NAMALWA (cell line): ENCODE measurements around the gene SORCS3.

Experiments
- DNase-seq: peaks from one replicate; pipeline ENCODE4 v3.0.0-alpha.2; 2015; ENCODE audit warnings: low spot score

SORCS3 gene

DNA sequence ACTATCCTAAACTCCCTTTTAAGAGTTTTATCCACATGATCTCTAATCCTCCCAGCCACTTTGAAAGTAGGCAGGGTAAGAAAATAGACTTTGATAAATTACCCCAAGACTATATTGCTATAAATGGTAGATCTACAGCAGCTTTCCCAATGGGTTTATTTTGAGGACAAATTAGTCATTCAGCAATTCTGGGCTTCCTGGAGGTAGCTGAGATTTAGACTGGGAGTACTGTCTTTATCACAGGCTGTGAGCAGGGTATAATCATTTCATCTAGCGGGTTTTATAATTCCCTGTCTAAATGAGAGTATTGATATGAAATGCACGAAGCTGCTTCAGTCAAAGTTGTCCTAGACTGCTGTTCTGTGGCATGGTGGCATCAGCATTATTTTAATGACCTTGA lies 279.4 kb downstream of the SORCS3 start:
- DNase-seq: no peak

DNA sequence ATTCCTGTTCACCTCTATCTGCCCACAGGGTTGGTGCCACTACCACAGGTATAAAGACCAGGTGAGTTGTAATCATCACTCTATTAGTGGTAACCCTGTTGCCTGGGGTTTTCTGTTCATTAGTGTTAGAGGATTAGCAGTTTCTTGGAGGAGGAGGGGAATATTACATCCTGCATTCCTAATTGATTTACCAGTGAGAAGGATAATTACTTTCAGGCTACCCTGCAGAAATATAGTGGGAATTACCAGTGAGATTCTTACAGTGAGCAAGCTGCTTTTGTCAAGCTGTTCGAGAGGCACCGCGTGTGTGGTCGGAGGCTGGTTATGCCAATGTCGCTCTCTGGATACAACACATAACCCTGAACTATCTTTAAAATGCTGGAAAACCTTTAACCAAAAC lies 280.7 kb downstream of the SORCS3 start:
- no peak for DNase-seq

DNA sequence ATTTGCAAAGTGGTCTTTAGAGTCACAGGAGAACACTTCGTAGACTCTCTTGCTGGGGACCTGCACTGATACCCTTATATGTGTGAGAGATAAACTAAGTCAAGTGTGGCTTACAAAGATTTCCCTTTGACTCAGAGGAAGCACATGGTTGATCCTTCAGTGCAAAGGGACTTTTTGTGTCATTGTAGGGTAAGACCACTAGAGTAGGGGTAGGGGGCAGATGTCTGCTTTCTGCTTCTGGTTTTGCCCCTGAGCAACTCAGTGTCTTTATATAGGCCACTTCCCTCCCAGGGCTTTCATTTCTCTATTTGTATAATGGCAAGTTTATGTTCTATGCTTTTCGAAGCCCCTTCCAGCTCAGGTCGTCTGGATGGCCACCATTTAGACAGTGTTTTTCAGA lies 281.7 kb downstream of the SORCS3 start:
- no peak for DNase-seq

DNA sequence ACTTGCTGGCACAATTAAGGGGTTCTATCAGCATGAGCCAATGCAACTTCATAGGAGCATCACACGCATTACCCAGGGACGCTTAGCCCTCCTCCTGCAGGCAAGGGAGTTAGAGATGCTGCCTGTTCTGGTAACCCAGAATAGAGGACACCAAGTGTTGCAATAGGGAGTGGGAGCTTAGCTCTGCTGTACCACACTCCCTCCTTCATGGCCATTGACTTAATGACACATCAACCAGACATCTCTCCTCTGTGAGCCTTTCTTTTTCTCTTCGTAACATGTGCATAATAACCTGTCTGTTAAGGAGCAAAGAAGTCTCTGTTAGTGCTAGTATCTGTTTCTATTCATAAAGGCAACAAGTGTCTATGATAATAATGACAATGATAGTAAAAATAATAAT lies 282.4 kb downstream of the SORCS3 start:
- no peak for DNase-seq

DNA sequence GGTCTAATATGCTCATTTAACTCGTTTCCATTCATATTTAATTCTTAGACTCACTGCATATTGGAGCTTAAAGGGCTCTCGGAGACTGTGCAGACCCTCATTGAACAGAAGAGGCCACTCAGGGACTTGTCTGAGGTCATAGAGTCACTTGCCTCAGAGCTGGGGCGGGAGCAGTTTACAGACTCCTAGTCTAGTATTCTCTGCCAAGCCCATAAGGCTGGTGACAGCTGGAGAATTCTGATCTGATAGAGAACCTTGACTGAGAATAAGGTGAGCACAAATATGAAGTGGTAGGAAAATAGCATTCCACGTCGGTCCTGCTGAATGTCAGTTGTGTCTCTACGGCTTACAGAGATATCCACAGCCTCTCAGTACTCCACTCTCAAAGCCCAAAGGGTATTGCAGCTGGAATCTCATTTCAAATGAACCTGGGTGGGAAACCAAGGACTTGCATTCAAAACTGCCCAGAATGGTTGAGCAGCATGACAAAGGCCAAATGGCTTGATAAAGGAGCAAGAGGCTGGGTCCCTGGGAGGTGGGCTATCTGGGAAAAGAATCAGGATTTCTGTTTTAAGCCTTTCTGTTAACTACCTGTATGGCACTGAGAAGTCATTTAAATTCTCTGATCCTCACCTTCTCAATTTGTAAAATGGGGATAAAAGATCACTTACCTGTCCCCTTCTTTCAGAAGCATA lies 283.2 kb downstream of the SORCS3 start:
- no peak for DNase-seq

DNA sequence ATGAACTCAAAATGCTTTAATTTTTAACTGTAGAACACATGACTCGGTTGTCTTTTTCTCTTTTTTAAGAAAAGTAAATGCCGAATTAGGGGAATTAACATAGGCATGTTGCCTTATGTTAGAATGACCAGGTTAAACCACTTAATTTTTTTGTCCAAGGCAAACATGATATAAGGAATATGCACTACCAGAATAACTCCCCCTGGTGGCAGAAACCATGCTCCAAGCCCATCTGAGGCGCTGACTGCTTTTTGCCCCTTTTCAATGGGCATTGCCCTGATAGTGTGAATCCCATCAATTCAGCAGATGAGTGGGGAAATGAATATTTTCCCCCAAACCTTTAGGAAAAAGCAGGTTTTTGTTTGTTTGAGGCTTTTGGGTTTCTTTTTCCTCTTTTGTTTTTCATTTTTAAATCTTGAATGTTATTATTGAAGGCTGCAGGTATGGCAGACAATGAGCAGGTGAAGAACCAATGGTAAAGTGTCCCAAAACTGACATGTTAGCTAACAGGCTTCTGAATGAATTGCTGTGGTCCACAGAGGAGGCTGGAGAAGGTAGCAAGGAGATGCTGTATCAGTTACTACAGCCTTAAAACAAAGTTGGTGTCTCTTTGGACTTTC lies 284.3 kb downstream of the SORCS3 start:
- DNase-seq: peak; percentile 64

DNA sequence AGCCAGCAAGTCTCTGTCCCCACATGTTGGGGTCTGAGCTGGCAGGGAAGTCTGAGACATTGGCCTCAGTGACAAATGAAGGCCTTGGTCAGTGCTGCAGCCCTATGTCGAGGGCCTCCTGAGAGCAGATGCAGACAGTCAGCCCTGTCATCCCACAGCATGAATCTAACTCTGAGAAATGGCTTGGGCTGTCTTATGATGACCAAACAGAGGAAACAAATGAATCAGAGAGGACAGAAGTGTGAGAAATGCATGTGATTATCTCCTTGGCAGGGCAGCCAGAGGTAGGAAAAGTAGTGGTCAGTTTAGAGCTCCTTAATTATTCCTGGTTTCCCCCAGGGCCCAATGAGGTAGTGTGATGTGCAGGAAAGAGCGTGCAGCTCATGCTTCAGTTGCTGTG lies 287.6 kb downstream of the SORCS3 start:
- no peak for DNase-seq

DNA sequence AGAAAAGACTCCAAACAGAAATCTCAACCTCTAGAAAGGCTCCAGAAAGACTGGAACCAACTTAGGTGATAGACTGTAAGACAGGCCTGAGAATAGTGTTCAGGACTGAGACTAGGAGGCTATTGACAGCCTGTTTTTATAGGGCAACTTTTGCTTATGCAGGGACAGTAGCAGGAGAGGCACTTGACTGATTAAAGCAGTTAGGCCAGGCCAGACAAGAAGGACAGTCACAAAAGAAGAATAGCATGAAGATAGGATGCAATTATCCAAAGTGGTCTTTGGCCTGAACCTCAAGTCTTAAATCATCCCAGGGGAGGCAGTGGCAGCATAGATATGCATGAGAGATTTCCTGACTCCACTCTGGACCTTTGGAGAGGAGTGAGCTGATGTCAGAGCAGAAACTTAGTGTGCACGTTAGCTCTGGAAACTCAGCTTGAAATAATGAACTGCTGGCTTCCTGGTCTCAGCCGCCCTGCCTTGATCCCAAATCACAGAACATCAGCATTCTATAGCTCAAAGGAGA lies 290.6 kb downstream of the SORCS3 start:
- DNase-seq: no peak

DNA sequence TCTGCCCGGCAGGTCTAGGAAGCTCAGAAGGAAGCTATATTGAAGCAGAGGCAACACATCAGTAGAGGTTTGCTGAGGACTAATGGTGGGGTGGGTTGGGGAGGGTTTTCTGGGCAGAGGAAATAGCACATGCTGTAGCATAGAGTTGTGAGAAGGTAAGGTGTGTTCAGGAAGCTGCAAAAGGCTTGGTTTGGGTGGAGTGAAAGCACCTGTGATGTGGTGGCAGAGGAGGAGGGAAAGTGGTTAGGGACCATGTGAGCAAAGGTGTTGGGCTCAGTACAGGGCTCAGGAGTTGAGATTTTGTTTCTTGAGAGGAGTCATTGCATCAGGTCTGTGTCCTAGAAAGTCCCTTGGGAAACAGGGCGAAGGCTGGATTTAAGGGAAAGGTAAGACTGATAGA lies 294.6 kb downstream of the SORCS3 start:
- no peak for DNase-seq

DNA sequence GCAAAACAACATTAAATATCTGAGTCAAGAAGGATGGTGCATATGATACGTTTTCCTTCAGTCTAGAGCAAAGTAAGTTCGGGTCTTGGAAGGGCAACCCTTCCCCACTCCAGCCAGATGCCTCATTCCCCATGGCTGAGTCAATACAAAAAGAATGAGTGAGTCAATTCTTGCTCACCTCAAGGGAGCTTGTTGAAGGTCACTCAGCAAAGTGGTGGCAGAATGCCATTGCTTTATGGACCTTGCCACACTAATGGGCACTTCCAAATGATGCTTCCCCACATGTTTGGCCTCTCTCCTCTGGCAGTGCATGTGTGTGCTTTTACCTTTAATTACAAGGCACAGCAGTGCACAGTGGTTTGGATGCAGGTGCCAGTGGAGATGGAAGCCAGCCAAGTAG lies 296.5 kb downstream of the SORCS3 start:
- DNase-seq: no peak

DNA sequence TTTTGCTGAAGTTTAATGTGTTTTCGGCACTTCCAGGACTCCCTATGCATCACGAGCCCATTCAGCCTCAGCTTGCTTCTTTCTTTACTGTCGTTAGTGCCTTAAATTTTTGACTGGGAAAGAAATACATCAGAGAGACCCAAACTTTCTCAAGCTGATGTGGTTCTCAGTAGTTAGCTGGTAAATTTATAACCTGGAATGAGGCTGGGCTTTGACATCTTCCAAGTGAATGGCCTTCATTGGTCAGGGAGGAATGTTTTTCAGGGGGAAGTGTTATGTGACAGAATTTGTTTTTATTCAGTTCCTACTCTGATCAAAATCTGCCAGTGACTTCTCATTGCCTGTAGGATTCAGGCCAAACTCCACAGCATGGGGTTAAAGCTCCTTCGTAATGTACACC lies 296.9 kb downstream of the SORCS3 start:
- DNase-seq: no peak

DNA sequence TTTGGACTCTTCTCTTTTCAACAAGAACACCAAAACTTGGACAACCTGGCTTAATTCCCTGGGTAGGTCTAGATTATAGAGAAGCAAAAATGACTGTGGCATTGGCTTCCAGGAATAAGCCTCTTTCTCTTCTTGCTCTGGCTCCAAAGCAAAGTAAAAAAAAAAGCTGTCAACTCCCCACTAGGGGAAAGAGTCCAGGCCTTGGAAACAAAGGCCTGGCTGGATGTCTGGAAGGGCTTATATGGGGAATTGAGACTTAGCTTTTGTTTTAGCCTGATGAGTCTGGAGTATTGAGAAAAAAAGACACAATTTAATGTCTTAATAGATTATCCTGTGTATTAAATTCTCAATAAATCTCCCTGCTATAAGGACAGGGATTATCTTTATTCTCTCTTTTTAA lies 300.6 kb downstream of the SORCS3 start:
- no peak for DNase-seq

DNA sequence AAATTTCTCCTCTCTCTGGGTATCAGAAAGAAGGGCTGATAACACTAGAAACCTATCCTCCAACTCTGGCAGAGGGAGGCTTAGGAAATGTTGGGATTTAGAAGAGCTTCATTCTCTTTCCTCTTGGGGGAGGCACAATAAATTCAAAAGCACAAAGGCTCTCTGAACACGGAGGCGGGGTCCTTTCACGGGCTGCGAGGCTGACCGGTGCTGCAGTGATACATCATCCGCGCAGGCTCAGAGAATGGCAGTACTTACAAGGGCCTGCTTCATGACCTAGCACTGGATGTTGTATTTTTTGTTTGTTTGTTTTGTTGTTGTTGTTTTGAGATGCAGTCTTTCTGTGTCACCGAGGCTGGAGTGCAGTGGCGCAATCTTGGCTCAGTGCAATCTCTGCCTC lies 306.2 kb downstream of the SORCS3 start:
- no peak for DNase-seq

DNA sequence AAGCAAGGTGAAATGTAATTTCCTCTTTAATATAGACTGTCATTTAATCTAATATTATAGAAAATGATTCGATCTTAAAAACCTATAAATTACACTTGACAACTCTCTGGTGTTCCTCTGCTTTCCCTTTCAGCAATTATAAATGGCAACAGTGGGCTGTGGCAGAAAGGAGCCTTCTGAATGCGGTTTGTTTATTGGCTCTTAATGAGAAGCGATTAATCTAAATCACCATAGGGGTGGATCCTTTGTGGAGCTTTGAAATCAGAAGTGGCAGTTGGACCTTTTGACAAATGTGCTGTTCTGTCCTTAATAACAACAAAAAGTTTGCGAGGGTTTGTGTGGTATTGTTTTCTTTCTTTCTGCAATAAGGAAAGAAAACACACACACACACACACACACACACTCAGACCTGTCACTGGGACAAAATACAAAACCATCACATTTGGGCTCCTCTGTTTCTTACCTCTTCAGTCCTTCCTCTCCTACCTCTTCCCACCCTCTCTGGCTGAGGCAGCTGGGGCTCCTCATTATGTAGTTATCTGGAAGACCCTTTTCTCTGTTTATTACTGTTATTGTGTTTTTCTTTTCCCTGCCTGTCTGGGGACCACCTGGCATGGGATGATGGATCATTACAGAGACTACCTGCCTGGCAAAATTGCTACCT lies 316.2 kb downstream of the SORCS3 start:
- DNase-seq: no peak

DNA sequence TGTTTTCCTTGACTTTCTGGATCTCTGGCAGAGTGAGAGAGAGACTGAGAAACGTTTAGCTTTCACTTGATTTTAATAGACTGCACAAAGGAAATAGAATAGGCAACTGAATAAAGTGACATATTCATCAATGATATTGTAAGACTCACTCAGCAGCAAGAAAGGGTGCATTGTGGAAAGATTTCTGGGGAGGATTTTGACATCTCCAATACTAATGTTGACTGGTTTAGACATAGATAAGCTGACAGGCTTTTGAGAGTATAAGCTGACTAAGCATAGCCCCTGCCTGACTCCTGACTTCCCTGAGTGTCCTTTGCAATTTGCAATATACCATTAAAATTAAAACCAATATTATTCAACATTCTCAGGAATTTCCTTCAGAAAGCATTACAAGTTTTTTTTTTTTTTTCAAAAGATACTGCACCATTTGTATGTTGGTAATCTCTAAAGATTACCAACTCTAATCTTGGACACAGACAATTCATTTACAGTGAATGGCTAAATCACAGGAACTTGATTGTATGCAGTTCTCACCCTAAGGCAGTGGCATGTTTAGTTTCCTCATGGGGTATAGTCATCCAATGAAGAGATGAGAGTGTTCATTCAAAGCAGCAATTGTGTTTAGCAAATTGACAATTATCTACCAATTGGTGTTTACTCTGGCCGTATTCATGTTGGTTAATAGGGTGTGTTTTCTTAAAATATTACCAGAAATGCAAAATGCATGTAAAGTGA lies 325.6 kb downstream of the SORCS3 start:
- no peak for DNase-seq

DNA sequence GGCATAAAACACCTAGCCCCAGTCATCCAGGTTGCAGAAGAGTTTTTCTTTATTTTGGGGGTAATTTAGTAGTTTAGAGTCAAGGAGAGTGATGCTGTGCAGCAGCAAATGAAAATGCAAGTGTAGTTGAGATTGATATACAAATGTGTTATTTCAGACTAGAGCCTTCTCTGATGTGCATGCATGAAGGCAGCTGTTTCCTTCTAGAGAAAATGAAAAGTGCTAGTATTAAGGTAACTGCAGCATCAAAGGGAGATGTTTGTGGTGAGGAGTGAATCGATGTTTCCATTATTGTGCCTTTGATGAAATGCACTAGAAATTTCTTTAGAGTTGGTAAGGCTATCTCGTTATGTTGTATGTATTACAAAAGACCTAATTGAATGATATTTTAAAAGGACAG lies 339.3 kb downstream of the SORCS3 start:
- DNase-seq: no peak

DNA sequence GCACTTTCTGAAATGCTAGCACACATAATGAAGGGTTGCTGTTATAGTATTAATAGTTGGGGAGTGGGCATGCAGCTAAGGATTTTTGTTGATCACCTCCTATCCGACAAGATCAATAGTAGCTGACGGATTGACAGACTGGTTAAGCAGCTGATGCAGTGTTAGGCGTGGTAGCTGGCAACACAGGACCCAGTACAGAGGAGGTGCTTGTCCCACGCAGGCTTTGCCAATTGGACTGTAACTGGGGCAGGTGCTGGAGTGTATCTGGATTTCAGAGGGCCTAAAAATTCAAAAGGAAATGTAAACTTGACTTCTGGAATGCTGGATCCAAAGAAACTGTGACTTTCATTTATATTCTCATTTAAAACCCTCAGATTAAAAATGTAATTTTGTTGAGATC lies 340.9 kb downstream of the SORCS3 start:
- no peak for DNase-seq

DNA sequence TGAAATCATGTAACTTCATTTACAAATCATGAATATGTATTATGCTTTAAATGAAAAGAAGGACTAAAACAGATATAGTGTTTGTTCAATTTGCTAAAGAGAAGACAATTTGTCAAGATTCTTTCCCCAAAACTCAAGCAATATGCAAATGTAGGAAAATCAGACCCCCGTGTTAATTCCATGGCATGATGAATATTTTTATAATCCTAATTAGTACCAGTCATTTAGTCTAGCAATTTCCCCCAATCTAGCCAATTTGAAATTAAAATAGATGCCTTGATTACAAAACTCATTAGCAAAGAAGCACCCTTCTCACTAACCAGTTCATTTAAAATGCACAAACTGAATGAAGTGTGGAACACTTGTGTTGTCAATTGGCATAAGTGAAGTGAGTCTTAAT lies 347.6 kb downstream of the SORCS3 start:
- no peak for DNase-seq

DNA sequence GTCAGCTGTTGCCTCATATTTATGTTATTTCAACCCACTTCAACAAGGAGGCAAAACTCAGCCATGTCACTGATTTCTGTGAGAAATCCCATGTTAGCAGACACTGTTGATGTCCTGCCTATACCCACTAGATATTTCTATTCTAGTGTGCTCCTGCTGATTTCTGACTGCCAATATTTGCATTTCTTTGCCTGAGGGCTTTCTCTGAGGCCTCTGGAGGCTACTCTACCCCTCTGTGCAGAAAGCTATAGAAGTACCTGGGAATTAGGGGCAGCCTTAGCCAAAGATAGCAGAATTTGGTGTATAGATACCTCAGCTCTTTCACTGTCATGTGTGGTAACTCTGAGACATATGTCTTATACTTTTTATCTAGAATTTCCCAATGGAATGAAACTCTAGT lies 348.8 kb downstream of the SORCS3 start:
- DNase-seq: no peak

DNA sequence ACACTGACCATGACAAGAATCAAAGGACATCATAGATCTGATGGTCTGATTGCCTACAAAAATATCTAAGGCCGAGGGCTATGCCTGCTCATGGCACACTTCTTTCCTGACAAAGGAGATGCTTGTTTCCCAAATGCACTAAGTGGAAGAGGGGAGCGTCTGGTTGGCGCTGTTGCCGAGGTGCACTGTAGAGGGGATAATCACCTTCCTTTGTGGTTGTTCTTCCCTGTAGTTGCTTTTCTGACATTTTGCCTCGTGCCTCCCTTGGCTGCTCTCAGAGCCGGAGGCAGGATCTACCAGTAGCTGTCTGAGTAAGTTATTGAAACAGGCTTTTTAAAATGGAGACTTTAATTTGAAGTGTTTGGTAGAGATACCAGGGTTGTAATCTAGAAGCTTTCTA lies 352.0 kb downstream of the SORCS3 start:
- no peak for DNase-seq

DNA sequence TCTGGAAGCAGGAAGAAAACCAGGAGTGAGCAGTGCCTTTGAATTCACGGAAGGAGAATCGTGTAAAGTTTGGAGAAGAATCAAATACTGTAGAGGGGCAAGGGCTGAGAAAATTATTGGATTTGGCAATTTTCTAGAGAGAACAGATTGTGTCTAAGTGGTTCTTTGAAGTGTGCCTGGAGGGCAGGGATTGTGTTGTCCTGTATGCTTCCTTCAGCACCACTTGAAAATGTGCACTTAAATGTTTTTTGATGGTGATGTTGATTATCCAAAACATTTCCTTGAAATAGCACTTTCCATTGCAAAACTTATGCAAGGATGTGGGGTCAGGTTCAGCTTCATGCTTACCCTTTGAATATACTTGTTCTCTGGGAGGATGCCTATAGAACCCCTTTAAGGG lies 360.2 kb downstream of the SORCS3 start:
- no peak for DNase-seq

DNA sequence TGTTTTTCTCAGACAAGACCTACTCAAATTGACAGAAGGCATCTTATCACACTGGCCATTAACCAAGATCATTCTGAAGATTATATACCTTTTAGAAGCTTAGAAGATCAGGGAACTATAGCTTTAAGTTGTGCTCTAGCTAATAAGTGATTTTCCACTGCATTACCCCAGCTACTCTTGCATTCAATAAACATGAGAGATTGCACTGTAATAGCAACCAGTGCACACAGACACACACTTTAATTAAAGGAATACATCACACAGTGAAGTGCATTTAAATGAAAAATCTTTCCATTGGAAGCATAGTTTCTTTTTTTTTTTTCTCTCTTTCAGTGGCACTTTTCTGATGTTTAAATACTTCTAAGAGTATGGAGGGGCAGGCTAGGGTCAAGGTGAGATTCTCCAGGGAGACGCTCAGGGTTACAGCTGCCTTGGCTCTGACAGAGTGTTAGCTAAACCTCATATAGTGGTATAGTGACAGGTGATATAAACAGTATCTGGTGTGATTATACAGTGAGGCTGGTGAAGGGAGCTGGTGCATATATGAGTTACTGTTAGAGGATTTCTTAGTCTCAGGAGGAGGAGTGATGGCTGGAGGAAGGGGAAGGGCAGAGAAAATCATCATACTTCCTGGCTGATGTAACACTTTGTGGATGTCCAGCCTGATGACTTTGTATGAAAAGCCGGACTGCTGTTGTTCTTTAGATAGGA lies 369.5 kb downstream of the SORCS3 start:
- DNase-seq: no peak
